ENCODE measurements around the gene KAZN. TPM values are rescaled to one million over a fixed set of nuclear protein-coding genes. Genes with fewer than 3 reads are reported as not detected.
A peak's percentile ranks its signal among the peaks of the same experiment; 100 is the strongest.

KAZN gene
- polyA plus RNA-seq, 1 donor = 14.6 TPM

DNA sequence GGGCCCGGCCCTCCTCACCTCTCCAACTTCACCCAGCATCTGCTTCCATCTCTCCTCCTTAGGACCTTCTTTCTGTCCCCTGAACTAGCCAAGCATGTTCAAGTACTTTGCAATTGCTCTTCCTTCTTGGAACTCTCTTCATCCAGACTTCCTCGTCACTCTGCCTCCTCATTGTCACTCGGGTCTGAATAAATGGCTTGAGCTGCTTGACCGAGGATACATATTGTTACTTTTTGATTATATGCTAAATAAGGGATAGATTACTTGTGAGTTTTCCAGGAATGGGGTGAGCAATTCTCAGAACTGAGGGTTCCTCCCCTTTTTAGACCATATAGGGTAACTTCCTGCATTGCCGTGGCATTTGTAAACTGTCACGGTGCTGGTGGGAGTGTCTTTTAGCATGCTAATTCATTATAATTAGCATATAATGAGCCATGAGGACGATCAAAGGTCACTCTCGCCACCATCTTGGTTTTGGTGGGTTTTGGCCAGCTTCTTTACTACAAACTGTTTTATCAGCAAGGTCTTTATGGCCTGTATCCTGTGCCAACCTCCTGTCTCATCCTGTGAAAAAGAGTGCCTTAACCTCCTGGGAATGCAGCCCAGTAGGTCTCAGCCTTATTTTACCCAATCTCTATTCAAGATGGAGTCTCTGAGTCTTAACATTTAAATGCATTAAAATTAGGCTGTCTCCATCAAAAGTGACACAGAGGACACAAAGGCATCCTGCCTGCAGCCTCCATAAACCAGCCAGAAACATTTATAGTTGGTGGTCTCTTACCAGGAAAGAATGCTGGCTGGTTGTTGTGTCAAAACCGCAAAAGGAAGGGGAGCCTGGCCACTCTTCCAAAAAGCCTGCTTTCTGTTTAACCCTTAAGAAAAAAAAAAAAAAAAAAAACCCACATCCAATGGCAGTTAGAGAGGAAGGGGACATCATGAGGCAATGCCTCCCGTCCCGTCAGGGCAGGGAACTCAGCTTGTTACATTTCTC lies 179.3 kb downstream of the KAZN start:
- DNase-seq = no peak

- DNase-seq = no peak
These were observed 180.0 kb downstream of the KAZN start for GRCh38 chr1:14778541-14778897.

DNA sequence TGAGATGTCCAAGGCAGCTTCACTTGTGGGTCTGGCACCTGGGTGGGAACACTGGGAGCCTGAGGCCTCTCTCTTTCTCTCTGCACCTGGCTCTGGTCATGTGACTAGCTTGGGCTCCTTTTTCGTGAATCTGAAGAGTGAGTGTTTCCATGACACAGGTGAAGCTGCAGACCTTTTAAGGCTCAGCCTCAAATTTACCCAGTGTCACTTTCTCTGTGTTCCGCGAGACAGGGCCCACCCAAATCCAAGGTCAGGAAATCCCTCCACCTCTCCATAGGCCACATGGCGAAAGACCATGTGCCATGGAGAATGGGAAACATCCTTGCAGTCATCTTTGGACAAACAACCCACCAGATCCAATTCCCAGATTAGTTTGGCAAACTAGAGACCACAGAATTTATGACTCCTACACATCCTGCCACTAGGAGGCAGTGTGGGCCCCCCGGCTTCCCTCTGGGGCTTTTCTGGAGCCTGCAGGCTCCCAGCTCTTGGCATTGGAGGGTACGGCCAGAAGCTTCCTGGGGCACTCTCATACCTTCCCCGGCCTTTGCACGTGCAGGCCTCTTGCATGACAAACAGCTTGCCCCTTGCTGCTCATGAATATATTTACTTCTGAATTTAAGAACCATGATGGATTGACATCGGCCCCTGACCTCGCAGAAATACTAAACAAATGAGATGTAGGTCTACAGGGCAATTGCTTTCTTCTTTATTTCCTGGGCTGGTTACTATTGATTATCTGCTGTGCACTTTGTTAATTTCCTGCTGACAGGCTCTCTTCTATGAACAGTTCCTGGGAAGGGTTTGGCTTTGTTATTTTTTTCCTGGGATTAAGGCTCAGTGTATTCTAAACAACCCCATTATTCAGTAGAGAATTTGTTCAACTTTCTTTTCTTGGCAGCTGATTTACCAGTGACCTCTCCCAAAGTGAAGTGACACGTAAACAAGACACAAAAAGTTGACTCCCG lies 180.7 kb downstream of the KAZN start:
- no peak for DNase-seq

- DNase-seq = no peak
These were observed 181.8 kb downstream of the KAZN start for GRCh38 chr1:14780271-14780670.

DNA sequence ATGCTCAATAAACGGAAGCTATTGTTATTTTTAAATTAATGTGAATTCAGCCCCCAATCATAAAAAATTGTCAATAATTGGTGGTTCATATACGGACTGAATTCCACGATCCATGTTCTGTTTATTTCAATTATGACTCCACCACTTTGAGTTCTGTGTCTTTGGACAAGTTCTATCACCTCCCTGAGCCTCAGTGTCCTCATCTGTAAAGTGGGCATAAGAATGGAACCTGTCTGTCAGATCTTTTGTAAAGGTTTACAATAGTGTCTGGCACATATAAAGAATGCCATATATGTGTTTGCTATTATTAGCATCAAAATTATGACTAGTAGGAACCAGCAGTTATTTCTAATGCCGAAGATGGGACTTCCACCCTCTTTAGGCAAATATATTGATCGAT lies 183.3 kb downstream of the KAZN start:
- no peak for DNase-seq

DNA sequence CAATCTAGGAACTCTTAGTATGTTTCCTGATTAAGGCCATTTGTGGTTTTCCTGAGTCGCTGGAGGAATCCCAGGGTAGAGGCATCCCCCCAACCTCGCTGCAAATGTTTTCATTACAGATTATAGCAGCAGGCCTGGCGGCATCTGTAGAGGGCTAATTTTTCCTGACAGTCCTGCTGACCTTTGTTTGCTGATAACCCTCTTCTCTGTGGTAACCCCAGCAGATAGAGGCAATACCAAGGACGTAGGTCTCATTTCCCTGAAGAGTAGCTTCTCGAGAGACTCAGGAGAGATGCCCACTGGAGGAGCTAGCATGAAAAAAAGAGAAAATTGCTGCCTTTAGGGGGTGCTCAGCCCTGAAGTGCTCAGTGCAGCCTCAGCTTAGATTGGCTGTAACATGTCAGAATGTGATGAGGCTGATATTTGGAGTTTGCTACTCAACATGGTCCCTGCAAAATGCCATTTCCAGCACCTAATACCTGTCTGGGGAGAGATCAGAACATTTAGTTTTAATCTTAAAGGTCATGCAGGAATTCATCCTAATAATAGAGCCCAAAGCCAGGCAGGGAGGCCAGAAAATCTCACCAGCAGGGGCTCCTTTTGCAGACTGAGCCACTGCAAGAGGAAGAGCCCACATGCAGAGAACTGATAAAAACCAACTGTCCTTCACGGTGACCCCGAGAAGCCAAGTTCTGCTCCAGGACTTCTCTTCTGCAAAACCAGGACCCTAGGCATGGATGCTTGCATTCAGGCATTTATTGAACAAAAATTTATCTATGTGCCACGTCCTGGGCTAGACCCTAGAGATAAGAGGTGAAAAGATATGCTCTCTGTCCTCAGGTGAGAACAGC lies 184.5 kb downstream of the KAZN start:
- no peak for DNase-seq

- DNase-seq = no peak
These were observed 185.1 kb downstream of the KAZN start for GRCh38 chr1:14783592-14783886.

DNA sequence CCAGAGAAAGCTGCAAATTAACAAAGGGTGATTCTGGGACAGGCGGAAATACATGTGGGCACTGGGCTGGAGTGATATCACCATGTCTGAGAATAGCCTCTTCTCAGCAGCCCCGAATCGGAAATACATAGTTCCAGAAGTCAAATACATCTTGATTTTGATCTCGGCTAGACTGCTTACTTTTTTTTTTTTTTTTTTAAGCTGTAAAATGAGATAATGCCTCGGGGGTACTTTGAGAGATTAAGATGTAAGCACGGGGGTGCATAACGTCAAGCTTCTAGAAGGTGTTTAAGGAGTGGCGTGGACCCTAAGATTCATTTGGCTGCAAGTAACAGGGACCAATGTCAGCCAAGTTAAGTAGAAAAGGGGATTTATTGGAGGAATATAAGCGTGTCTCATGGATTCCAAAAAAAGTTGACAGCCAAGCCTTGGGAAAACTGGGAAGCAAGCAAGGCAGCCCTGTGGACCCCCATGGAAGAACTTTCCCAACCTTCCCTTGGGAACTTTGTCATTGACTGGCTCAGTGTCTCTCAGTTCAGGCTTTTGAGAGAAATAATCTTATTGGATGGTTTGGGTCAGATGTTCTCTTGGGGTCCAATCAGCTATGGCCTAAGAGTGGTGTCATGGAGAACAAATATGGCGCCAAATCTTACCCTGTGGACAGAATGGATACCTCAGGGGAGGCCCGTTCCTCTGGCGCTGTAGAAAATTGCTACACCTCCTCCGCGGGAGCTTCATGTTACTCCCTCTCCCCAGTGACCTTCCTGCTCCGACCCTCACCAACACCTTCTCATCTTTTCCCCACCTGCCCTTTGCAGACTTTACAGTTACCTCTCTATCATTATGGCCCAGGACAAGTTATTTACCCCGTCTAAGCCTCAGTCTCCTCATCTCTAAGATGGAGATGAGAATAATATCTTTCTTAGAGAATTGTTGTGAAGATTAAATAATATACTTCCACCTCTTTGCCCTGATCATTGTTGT lies 186.6 kb downstream of the KAZN start:
- DNase-seq = no peak

DNA sequence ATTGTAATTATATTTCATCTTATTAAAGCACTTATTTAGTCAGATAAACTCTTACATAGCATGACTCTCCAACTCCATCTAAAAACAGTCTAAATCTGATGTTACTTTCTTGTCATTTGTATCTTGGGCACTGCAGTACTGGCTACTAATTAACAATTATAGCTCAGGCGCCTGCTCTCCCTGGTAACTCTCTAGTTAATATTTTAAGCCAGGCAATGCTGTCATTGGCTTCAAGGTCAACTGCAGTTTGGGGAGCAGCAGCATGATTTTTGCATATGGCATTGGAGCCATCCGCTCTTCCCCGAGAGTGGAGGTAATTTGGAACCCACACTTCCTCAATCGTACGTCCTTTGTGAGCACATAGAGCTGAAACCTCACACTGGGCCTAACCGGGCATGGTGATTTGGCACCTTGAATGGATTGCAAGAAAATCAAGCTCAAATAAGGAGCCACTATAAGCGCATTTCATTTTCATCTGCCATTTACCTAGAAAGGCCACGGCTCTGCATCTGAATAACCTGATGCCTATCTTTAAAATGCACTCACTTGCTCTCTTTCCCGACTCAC lies 187.7 kb downstream of the KAZN start:
- DNase-seq = no peak

DNA sequence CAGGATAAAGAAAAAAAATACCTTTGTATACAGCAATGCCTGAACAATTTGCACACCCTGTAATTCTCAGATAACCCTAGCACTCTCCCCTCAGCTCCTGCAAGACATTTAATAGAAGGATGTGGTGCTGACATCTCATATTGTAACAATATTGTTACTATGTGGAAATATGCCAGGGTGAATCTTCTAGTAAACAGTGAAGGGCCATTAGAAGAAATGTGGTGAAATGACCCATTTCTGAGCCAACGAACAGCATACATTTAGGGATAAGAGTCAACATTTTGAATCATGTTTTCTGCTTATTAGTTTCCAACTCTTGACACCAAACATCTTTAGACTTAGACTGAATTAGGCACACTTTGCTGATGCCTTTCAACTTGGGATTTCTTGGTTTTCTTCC lies 188.2 kb downstream of the KAZN start:
- DNase-seq = no peak

DNA sequence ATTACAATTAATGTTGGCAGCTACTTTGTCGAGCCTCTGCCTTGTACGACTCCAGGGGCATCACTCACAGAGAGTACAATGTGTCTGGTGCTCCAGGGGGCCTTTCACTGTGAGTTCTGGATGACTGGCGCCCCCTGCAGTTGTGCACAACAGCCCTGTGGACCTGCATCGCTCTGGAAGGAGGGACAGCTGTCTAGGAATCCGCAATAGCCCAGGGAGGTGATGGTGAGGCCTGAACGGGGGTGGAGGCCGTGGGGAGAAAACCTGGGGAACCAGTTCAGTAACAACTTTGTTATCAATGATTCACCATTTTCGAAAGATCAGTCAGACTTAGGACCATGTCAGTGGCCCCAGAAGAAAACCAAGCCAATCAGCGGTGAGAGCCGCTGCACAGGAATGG lies 189.1 kb downstream of the KAZN start:
- DNase-seq = no peak

- peak; percentile 39 for DNase-seq
These were observed 189.6 kb downstream of the KAZN start for GRCh38 chr1:14788080-14788479.

DNA sequence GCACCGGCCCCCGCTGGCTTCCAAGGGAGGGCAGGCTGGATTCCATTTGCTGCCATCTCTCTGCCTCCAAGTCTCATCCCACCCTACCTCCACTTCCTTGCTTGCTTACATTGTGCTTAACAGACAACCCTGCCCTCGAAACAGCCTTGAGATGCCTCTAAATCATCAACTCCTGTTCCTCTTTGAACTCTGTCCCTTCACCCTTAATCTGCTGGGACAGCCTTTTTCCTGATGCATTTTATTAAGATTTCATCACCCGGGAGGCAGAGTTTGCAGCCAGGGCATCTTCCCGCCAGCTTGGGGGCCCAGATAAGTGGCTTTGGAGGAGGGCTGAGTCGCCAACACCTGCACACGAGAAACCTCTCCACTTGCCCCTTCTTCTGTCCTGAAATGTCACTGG lies 192.5 kb downstream of the KAZN start:
- DNase-seq = no peak

DNA sequence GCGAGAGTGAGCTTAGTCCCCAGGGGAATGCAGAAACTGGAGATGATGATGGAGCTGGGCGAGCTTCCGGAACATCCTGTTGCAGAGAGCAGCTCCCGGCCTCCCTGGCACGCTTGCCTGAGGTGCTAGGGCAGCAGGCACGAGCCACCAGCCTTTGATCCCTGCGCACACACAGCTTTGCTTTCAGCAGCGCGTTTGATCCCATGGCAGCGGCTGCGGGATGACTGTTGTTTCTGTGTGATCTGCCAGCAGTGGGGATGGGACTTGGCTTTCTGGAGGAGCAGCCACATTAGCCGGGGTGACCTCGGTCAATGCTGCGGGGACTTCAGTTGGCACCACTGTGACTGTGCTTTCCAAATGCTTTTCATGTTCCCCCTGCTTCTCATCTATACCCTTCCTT lies 193.2 kb downstream of the KAZN start:
- no peak for DNase-seq

DNA sequence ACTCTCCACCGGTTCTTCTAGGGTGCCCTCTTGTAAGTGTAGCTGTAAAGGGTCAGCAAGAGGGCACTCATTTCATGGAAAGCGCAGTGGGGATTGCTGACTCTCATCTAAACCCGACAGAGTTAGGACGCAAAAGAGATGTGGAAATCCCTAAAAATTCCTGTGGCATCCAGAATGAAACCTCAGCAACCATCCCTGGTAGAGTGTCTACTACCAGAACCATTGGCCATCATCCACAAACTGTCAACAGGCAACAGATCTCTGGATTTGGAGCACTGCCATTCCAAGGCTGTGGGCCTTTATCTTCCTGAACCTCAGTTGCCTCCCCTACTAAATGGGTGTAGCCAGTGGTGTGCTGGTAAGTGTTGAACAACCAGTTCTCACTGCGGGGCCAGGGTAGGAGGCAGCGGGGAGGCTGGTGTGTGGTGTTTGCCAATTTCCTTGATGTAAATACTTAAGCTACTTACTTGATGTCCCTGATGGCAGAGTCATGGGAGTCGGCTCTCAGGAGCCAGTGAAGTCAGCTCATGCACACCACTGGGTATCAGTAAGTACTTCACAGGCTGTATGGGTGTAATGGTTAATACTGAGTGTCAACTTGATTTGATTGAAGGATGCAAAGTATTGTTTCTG lies 195.8 kb downstream of the KAZN start:
- no peak for DNase-seq

DNA sequence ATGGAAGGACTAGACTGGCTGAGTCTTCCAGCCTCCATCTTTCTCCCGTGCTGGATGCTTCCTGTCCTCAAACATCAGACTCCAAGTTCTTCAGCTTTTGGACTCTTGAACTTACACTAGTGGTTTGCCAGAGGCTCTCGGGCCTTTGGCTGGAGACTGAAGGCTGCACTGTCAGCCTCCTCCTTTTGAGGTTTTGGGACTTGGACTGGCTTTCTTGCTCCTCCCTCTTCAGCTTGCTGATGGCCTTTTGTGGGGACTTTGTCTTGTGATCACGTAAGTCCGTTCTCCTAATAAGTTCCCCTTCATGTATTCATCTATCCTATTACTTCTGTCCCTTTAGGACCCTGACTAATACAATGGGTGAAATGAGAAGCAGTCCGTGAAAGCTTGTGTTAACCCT lies 196.4 kb downstream of the KAZN start:
- DNase-seq = peak; percentile 19

- no peak for DNase-seq
These were observed 197.1 kb downstream of the KAZN start for GRCh38 chr1:14795589-14795988.

- DNase-seq = no peak
These were observed 201.5 kb downstream of the KAZN start for GRCh38 chr1:14800014-14800413.

DNA sequence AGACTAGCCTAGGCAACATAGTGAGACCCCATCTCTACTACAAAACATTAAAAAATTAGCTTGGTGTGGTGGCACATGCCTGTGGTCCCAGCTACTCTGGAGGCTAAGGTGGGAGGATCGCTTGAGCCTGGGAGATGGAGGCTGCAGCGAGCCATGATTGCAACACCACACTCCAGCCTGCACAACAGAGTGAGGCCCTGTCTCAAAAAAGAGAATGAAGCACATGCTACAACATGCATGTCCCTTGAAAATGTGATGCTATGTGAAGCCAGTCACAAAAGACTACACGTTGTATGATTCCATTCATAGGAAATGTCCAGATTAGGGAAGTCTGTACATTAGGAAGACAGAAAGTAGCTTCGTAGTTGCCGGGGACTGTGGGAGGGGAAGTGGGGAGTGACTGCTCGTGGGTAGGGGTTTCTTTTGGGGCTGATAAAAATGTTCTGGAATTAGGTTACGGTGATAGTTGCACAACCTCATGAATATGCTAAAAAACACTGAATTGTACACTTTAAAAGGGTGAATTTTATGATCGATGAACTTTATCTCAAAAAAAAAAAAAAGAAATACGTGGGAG lies 202.1 kb downstream of the KAZN start:
- DNase-seq = no peak

All from hindlimb muscle (tissue), 1 donor.